ENCODE data around the gene LALBA.

LALBA gene

GRCh38 chr12:48569946-48570345 lies at the start of gene LALBA:
Gene LALBA, minus strand, starts transcription at chr12:48570046. Its CDS starts 26 bp downstream, at chr12:48570020.
- Histone ChIP-seq H3K36me3 (ENCODE audit: insufficient read depth, low read length) (no peaks in the 10 kb centered on the region), H3K4me1 (ENCODE audit: control insufficient read depth, insufficient read depth, low read length, unreplicated experiment) (no peaks in the 10 kb centered on the region), H3K4me3 (ENCODE audit: low read depth, low read length) (no peak within 1 kb of the TSS), H2AFZ (ENCODE audit: low read length, unreplicated experiment) (no peak within 1 kb of the TSS), H3K27me3 (ENCODE audit: insufficient read depth, low read length) (peaks cover 57% of the 10 kb centered on the region), H3K27ac (ENCODE audit: low read depth, low read length) (no peak within 1 kb of the TSS), H3K79me2 (ENCODE audit: control insufficient read depth, insufficient read depth, low read length, unreplicated experiment) (no peaks in the 10 kb centered on the region)

- H3K27ac ChIP-seq (ENCODE audit: low read depth, low read length), result no peak overlapping the region
- H3K4me3 ChIP-seq (ENCODE audit: low read depth, low read length), result no peak overlapping the region
- no peak overlapping the region for H2AFZ ChIP-seq (ENCODE audit: low read length, unreplicated experiment)
- peaks cover 64% of the 10 kb centered on the region for H3K27me3 ChIP-seq (ENCODE audit: insufficient read depth, low read length)
- no peaks in the 10 kb centered on the region for H3K79me2 ChIP-seq (ENCODE audit: control insufficient read depth, insufficient read depth, low read length, unreplicated experiment)
- H3K36me3 ChIP-seq (ENCODE audit: insufficient read depth, low read length), result no peaks in the 10 kb centered on the region
- H3K4me1 ChIP-seq (ENCODE audit: control insufficient read depth, insufficient read depth, low read length, unreplicated experiment), result no peaks in the 10 kb centered on the region
Measured at GRCh38 chr12:48618541-48618940, 48.7 kb upstream of the LALBA start.

GRCh38 chr12:48615681-48616080 lies 45.8 kb upstream of the LALBA start:
- H3K4me1 ChIP-seq (ENCODE audit: control insufficient read depth, insufficient read depth, low read length, unreplicated experiment), result no peaks in the 10 kb centered on the region
- H3K4me3 ChIP-seq (ENCODE audit: low read depth, low read length), result no peak overlapping the region
- no peak overlapping the region for H3K27ac ChIP-seq (ENCODE audit: low read depth, low read length)
- H3K27me3 ChIP-seq (ENCODE audit: insufficient read depth, low read length), result peaks cover 63% of the 10 kb centered on the region
- H3K36me3 ChIP-seq (ENCODE audit: insufficient read depth, low read length), result no peaks in the 10 kb centered on the region
- H3K79me2 ChIP-seq (ENCODE audit: control insufficient read depth, insufficient read depth, low read length, unreplicated experiment), result no peaks in the 10 kb centered on the region
- no peak overlapping the region for H2AFZ ChIP-seq (ENCODE audit: low read length, unreplicated experiment)

- Histone ChIP-seq H3K27me3 (ENCODE audit: insufficient read depth, low read length) (peaks cover 58% of the 10 kb centered on the region), H3K79me2 (ENCODE audit: control insufficient read depth, insufficient read depth, low read length, unreplicated experiment) (no peaks in the 10 kb centered on the region), H2AFZ (ENCODE audit: low read length, unreplicated experiment) (no peak overlapping the region), H3K4me3 (ENCODE audit: low read depth, low read length) (no peak overlapping the region), H3K4me1 (ENCODE audit: control insufficient read depth, insufficient read depth, low read length, unreplicated experiment) (no peaks in the 10 kb centered on the region), H3K27ac (ENCODE audit: low read depth, low read length) (no peak overlapping the region), H3K36me3 (ENCODE audit: insufficient read depth, low read length) (no peaks in the 10 kb centered on the region)
Measured at GRCh38 chr12:48613321-48613720, 43.5 kb upstream of the LALBA start.

GRCh38 chr12:48602192-48602989 lies 32.5 kb upstream of the LALBA start:
- Histone ChIP-seq H3K4me1 (ENCODE audit: control insufficient read depth, insufficient read depth, low read length, unreplicated experiment) (no peaks in the 10 kb centered on the region), H3K4me3 (ENCODE audit: low read depth, low read length) (no peak overlapping the region), H2AFZ (ENCODE audit: low read length, unreplicated experiment) (no peak overlapping the region), H3K79me2 (ENCODE audit: control insufficient read depth, insufficient read depth, low read length, unreplicated experiment) (no peaks in the 10 kb centered on the region), H3K27me3 (ENCODE audit: insufficient read depth, low read length) (peaks cover 65% of the 10 kb centered on the region), H3K27ac (ENCODE audit: low read depth, low read length) (no peak overlapping the region), H3K36me3 (ENCODE audit: insufficient read depth, low read length) (no peaks in the 10 kb centered on the region)

GRCh38 chr12:48601013-48601756 lies 31.3 kb upstream of the LALBA start:
- peaks cover 63% of the 10 kb centered on the region for H3K27me3 ChIP-seq (ENCODE audit: insufficient read depth, low read length)
- H3K4me3 ChIP-seq (ENCODE audit: low read depth, low read length), result no peak overlapping the region
- no peak overlapping the region for H3K27ac ChIP-seq (ENCODE audit: low read depth, low read length)
- no peaks in the 10 kb centered on the region for H3K4me1 ChIP-seq (ENCODE audit: control insufficient read depth, insufficient read depth, low read length, unreplicated experiment)
- H3K79me2 ChIP-seq (ENCODE audit: control insufficient read depth, insufficient read depth, low read length, unreplicated experiment), result no peaks in the 10 kb centered on the region
- H2AFZ ChIP-seq (ENCODE audit: low read length, unreplicated experiment), result no peak overlapping the region
- no peaks in the 10 kb centered on the region for H3K36me3 ChIP-seq (ENCODE audit: insufficient read depth, low read length)

GRCh38 chr12:48600552-48600951 lies 30.7 kb upstream of the LALBA start:
- Histone ChIP-seq H3K27ac (ENCODE audit: low read depth, low read length) (no peak overlapping the region), H3K27me3 (ENCODE audit: insufficient read depth, low read length) (peaks cover 62% of the 10 kb centered on the region), H3K79me2 (ENCODE audit: control insufficient read depth, insufficient read depth, low read length, unreplicated experiment) (no peaks in the 10 kb centered on the region), H3K4me3 (ENCODE audit: low read depth, low read length) (no peak overlapping the region), H3K36me3 (ENCODE audit: insufficient read depth, low read length) (no peaks in the 10 kb centered on the region), H3K4me1 (ENCODE audit: control insufficient read depth, insufficient read depth, low read length, unreplicated experiment) (no peaks in the 10 kb centered on the region), H2AFZ (ENCODE audit: low read length, unreplicated experiment) (no peak overlapping the region)

- Histone ChIP-seq H3K36me3 (ENCODE audit: insufficient read depth, low read length) (no peaks in the 10 kb centered on the region), H3K27me3 (ENCODE audit: insufficient read depth, low read length) (peaks cover 28% of the 10 kb centered on the region), H3K4me3 (ENCODE audit: low read depth, low read length) (no peak overlapping the region), H2AFZ (ENCODE audit: low read length, unreplicated experiment) (no peak overlapping the region), H3K27ac (ENCODE audit: low read depth, low read length) (no peak overlapping the region), H3K4me1 (ENCODE audit: control insufficient read depth, insufficient read depth, low read length, unreplicated experiment) (no peaks in the 10 kb centered on the region), H3K79me2 (ENCODE audit: control insufficient read depth, insufficient read depth, low read length, unreplicated experiment) (no peaks in the 10 kb centered on the region)
Measured at GRCh38 chr12:48592591-48593086, 22.8 kb upstream of the LALBA start.

GRCh38 chr12:48586361-48586760 lies 16.5 kb upstream of the LALBA start:
- H3K27me3 ChIP-seq (ENCODE audit: insufficient read depth, low read length), result peaks cover 31% of the 10 kb centered on the region
- no peak overlapping the region for H3K27ac ChIP-seq (ENCODE audit: low read depth, low read length)
- H3K4me3 ChIP-seq (ENCODE audit: low read depth, low read length), result no peak overlapping the region
- H3K79me2 ChIP-seq (ENCODE audit: control insufficient read depth, insufficient read depth, low read length, unreplicated experiment), result no peaks in the 10 kb centered on the region
- no peaks in the 10 kb centered on the region for H3K4me1 ChIP-seq (ENCODE audit: control insufficient read depth, insufficient read depth, low read length, unreplicated experiment)
- H3K36me3 ChIP-seq (ENCODE audit: insufficient read depth, low read length), result no peaks in the 10 kb centered on the region
- no peak overlapping the region for H2AFZ ChIP-seq (ENCODE audit: low read length, unreplicated experiment)

- no peak overlapping the region for H3K27ac ChIP-seq (ENCODE audit: low read depth, low read length)
- H3K36me3 ChIP-seq (ENCODE audit: insufficient read depth, low read length), result no peaks in the 10 kb centered on the region
- H3K27me3 ChIP-seq (ENCODE audit: insufficient read depth, low read length), result peaks cover 42% of the 10 kb centered on the region
- H3K4me3 ChIP-seq (ENCODE audit: low read depth, low read length), result no peak overlapping the region
- no peaks in the 10 kb centered on the region for H3K4me1 ChIP-seq (ENCODE audit: control insufficient read depth, insufficient read depth, low read length, unreplicated experiment)
- H3K79me2 ChIP-seq (ENCODE audit: control insufficient read depth, insufficient read depth, low read length, unreplicated experiment), result no peaks in the 10 kb centered on the region
- H2AFZ ChIP-seq (ENCODE audit: low read length, unreplicated experiment), result no peak overlapping the region
Measured at GRCh38 chr12:48583728-48584127, 13.9 kb upstream of the LALBA start.

- Histone ChIP-seq H3K4me3 (ENCODE audit: low read depth, low read length) (no peak overlapping the region), H2AFZ (ENCODE audit: low read length, unreplicated experiment) (no peak overlapping the region), H3K27me3 (ENCODE audit: insufficient read depth, low read length) (peaks cover 29% of the 10 kb centered on the region), H3K4me1 (ENCODE audit: control insufficient read depth, insufficient read depth, low read length, unreplicated experiment) (no peaks in the 10 kb centered on the region), H3K36me3 (ENCODE audit: insufficient read depth, low read length) (no peaks in the 10 kb centered on the region), H3K27ac (ENCODE audit: low read depth, low read length) (no peak overlapping the region), H3K79me2 (ENCODE audit: control insufficient read depth, insufficient read depth, low read length, unreplicated experiment) (no peaks in the 10 kb centered on the region)
Measured at GRCh38 chr12:48580831-48581230, 11.0 kb upstream of the LALBA start.
